ENCODE data around the gene PCNX3.
A peak's percentile ranks its signal among the peaks of the same experiment; 100 is the strongest.

GRCh38 chr11:65652511-65653228 lies 37.1 kb downstream of the PCNX3 start:
- TF ChIP-seq CTCF (IDR thresholded peaks at IDR 0.05; ENCODE audit: extremely low read depth in 1 of 2, insufficient read depth in 1 of 2, low read depth in 1 of 2, low read length in 2 of 2): no peak
- TF ChIP-seq POLR2AphosphoS5 (IDR thresholded peaks at IDR 0.05; ENCODE audit: insufficient read depth, low read depth, low read length): peak; percentile 90
- no peak for TF ChIP-seq MYC (IDR thresholded peaks at IDR 0.05; ENCODE audit: low read depth, low read length)
- TF ChIP-seq GATA2 (IDR thresholded peaks at IDR 0.05; ENCODE audit: insufficient read depth, insufficient read length, low read depth, low read length): no peak
